ENCODE data around the gene FAM98C. TPM values are rescaled to one million over a fixed set of nuclear protein-coding genes. Genes with fewer than 3 reads are reported as not detected.

Gene FAM98C
- 10.6 and 11.8 TPM in 2 replicates for total RNA-seq
- long read RNA-seq, result 0 reads

GRCh38 chr19:38402967-38403674 is at the start of gene FAM98C:
Gene FAM98C (plus strand): TSS chr19:38403093. CDS start chr19:38403154, 61 bp downstream.
- H3K4me1 Mint-ChIP-seq, result peaks cover 4% of the 10 kb centered on the region
- no peaks in the 10 kb centered on the region for H3K9me3 Mint-ChIP-seq
- no peaks in the 10 kb centered on the region for H3K36me3 Mint-ChIP-seq (ENCODE audit: low read depth)
- H3K27ac Mint-ChIP-seq (ENCODE audit: unreplicated experiment), result no peak within 1 kb of the TSS
- peaks cover 9% of the 10 kb centered on the region for H3K27me3 Mint-ChIP-seq (ENCODE audit: low read depth)
- peak within 1 kb of the TSS; percentile 86 for H3K4me3 Mint-ChIP-seq
- TF ChIP-seq CTCF (conservative IDR thresholded peaks at IDR 0.05), result peak; percentile 100
- peak; percentile 99 for DNase-seq (ENCODE audit: low read depth, low spot score)

- DNase-seq (ENCODE audit: low read depth, low spot score), result no peak
- Mint-ChIP-seq H3K36me3 (ENCODE audit: low read depth) (no peaks in the 10 kb centered on the region), H3K27me3 (ENCODE audit: low read depth) (peaks cover 59% of the 10 kb centered on the region), H3K27ac (ENCODE audit: unreplicated experiment) (no peak overlapping the region), H3K9me3 (no peaks in the 10 kb centered on the region), H3K4me1 (peaks cover 5% of the 10 kb centered on the region), H3K4me3 (peak overlapping the region; percentile 54)
- TF ChIP-seq CTCF (conservative IDR thresholded peaks at IDR 0.05), result no peak
Measured at GRCh38 chr19:38355728-38356725, 46.9 kb upstream of the FAM98C start.

- Mint-ChIP-seq H3K27me3 (ENCODE audit: low read depth) (peaks cover 74% of the 10 kb centered on the region), H3K27ac (ENCODE audit: unreplicated experiment) (no peak overlapping the region), H3K4me1 (peaks cover 9% of the 10 kb centered on the region), H3K4me3 (no peak overlapping the region), H3K9me3 (no peaks in the 10 kb centered on the region), H3K36me3 (ENCODE audit: low read depth) (no peaks in the 10 kb centered on the region)
- no peak for TF ChIP-seq CTCF (conservative IDR thresholded peaks at IDR 0.05)
- DNase-seq (ENCODE audit: low read depth, low spot score), result no peak
Measured at GRCh38 chr19:38358071-38358470, 44.8 kb upstream of the FAM98C start.

- Mint-ChIP-seq H3K27me3 (ENCODE audit: low read depth) (peaks cover 72% of the 10 kb centered on the region), H3K27ac (ENCODE audit: unreplicated experiment) (no peak overlapping the region)
Measured at GRCh38 chr19:38359242-38360021, 43.5 kb upstream of the FAM98C start.

More at GRCh38 chr19:38359242-38360021, 43.5 kb upstream of the FAM98C start:
- no peak for TF ChIP-seq CTCF (conservative IDR thresholded peaks at IDR 0.05)
- no peaks in the 10 kb centered on the region for H3K36me3 Mint-ChIP-seq (ENCODE audit: low read depth)
- H3K4me3 Mint-ChIP-seq, result peak overlapping the region; percentile 36
- no peaks in the 10 kb centered on the region for H3K9me3 Mint-ChIP-seq
- H3K4me1 Mint-ChIP-seq, result peaks cover 9% of the 10 kb centered on the region
- no peak for DNase-seq (ENCODE audit: low read depth, low spot score)

Data from neural crest cell (in vitro differentiated cells).